Nephron progenitor cell (in vitro differentiated cells): ENCODE results near the gene PGLYRP1.

Experiments used
- DNase-seq: peaks from one replicate; pipeline ENCODE4 v3.0.0; 2021
- H3K27ac Mint-ChIP-seq: 2 replicates; pipeline ENCODE4 v1.8.0; 2021; ENCODE audit warnings: mild to moderate bottlenecking, moderate library complexity, mixed read lengths
- H3K27me3 Mint-ChIP-seq: 2 replicates; pipeline ENCODE4 v1.8.0; 2021; ENCODE audit warnings: mild to moderate bottlenecking, low read depth, mixed read lengths; ENCODE audit not compliant: poor library complexity
- H3K36me3 Mint-ChIP-seq: 2 replicates; pipeline ENCODE4 v1.8.0; 2021; ENCODE audit warnings: low read depth, mixed read lengths
- H3K4me1 Mint-ChIP-seq: 2 replicates; pipeline ENCODE4 v1.8.0; 2021; ENCODE audit warnings: mixed read lengths
- H3K4me3 Mint-ChIP-seq: 2 replicates; pipeline ENCODE4 v1.8.0; 2021; ENCODE audit warnings: mild to moderate bottlenecking, moderate library complexity, mixed read lengths
- H3K9me3 Mint-ChIP-seq: 2 replicates; pipeline ENCODE4 v1.8.0; 2021; ENCODE audit warnings: mild to moderate bottlenecking, moderate library complexity, mixed read lengths
- CTCF ChIP-seq: fragments of 200-600 bp; sonication (generic); IDR thresholded peaks from 2 replicates; pipeline ENCODE4 v1.5.0; 2021; ENCODE audit warnings: antibody characterized with exemption

PGLYRP1 gene

GRCh38 chr19:46030812-46031550 lies 8.1 kb upstream of the PGLYRP1 start:
- Mint-ChIP-seq H3K27me3 (peaks cover 14% of the 10 kb centered on the region), H3K4me3 (no peak overlapping the region), H3K4me1 (peaks cover 23% of the 10 kb centered on the region), H3K27ac (no peak overlapping the region), H3K9me3 (peaks cover 12% of the 10 kb centered on the region), H3K36me3 (peaks cover 10% of the 10 kb centered on the region)
- no peak for DNase-seq
- no peak for TF ChIP-seq CTCF

GRCh38 chr19:46025835-46026234 lies 3.0 kb upstream of the PGLYRP1 start:
- peaks cover 13% of the 10 kb centered on the region for H3K36me3 Mint-ChIP-seq
- no peak overlapping the region for H3K4me3 Mint-ChIP-seq
- peaks cover 14% of the 10 kb centered on the region for H3K4me1 Mint-ChIP-seq
- peaks cover 18% of the 10 kb centered on the region for H3K9me3 Mint-ChIP-seq
- H3K27ac Mint-ChIP-seq, result no peak overlapping the region
- no peak for TF ChIP-seq CTCF
- H3K27me3 Mint-ChIP-seq, result peaks cover 14% of the 10 kb centered on the region
- DNase-seq, result no peak

DNA sequence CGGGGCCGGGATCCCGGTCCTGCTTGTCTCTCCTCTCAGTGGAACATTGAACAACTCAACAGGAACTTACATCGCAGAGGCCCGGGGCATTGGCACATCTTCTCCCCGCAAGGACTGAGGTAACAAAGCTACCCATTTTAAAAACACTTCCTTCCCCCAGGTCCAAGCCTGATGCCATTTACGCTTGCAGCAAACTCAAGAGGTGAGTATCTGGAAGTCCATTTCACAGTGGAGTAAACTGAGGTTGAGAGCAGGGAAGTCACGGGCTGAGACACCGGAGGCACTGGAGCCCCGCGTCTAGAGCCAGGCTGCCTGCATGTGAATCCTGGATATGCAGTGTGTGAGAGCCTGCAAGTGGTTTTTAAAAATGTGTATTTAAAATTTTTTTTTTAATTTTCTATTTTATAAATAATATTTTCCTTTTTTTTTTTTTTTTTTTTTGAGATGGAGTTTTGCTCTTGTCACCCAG lies 492 bp upstream of the PGLYRP1 start:
- peaks cover 7% of the 10 kb centered on the region for H3K27me3 Mint-ChIP-seq
- H3K4me1 Mint-ChIP-seq, result no peaks in the 10 kb centered on the region
- peaks cover 13% of the 10 kb centered on the region for H3K36me3 Mint-ChIP-seq
- no peak overlapping the region for H3K4me3 Mint-ChIP-seq
- H3K27ac Mint-ChIP-seq, result no peak overlapping the region
- DNase-seq, result no peak
- TF ChIP-seq CTCF, result no peak
- peaks cover 18% of the 10 kb centered on the region for H3K9me3 Mint-ChIP-seq

- Mint-ChIP-seq H3K4me3 (no peak overlapping the region), H3K9me3 (peaks cover 18% of the 10 kb centered on the region), H3K27me3 (peaks cover 7% of the 10 kb centered on the region), H3K4me1 (no peaks in the 10 kb centered on the region), H3K27ac (no peak overlapping the region), H3K36me3 (peaks cover 13% of the 10 kb centered on the region)
- no peak for DNase-seq
- TF ChIP-seq CTCF, result no peak
Measured at GRCh38 chr19:46022061-46022430, 807 bp downstream of the PGLYRP1 start.

DNA sequence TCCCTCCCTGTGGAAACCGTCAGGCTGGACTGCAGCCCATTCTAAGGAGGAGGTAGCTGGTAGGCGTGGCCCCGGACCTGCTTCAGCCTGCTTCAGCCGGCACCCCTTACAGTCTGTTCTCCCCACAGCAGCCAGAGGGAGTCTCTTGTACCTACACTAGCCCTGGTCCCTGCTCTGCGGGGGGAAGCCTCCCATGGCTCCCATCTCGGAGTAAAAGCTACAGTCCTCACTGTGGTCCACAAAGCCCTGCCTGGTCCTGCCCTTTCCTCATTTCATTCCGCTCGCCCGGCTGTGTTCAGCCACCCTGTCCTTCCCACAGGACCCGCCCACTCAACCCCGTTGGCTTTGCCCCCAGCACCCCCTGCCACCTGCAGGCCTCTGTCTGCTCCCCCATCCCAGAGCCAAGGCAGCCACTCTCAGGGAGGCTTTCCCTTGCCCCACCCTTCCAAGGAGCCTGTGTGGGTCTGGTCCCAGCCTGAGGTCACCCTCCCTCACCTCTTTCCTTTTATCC lies 1.3 kb downstream of the PGLYRP1 start:
- Mint-ChIP-seq H3K4me3 (no peak overlapping the region), H3K9me3 (peaks cover 15% of the 10 kb centered on the region), H3K27me3 (peaks cover 10% of the 10 kb centered on the region), H3K27ac (no peak overlapping the region), H3K36me3 (peaks cover 9% of the 10 kb centered on the region), H3K4me1 (peaks cover under 1% of the 10 kb centered on the region)
- DNase-seq, result no peak
- TF ChIP-seq CTCF, result no peak

DNA sequence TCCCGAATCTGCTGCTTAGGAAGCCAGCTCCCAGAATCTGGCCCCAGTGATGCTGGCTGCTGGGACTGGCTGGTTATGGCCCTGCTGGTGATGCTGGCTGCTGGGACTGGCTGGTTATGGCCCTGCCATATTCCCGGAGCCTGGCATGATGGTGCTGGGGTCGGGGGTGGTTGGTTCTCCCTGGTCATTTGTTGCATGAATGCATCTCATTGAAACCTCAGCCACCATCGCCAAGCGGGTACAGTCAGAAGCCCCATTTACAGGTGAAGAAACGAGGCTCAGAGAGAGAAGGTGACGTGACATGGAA lies 2.1 kb downstream of the PGLYRP1 start:
- H3K36me3 Mint-ChIP-seq, result peaks cover under 1% of the 10 kb centered on the region
- no peak for TF ChIP-seq CTCF
- DNase-seq, result no peak
- peaks cover 12% of the 10 kb centered on the region for H3K27me3 Mint-ChIP-seq
- peaks cover 6% of the 10 kb centered on the region for H3K4me1 Mint-ChIP-seq
- no peak overlapping the region for H3K4me3 Mint-ChIP-seq
- H3K27ac Mint-ChIP-seq, result peak overlapping the region; percentile 72
- H3K9me3 Mint-ChIP-seq, result peaks cover 7% of the 10 kb centered on the region
